HUES48 (cell line): ENCODE results near the gene BMAL1.
A peak's percentile ranks its signal among the peaks of the same experiment; 100 is the strongest.

Source experiments
- H3K27ac ChIP-seq: one replicate; pipeline ENCODE4 v1.7.0; 2013; ENCODE audit warnings: low read depth, low read length, inconsistent platforms
- H3K27me3 ChIP-seq: 2 replicates; pipeline ENCODE4 v1.6.1; 2013; ENCODE audit warnings: mild to moderate bottlenecking, low read length; ENCODE audit not compliant: control insufficient read depth, insufficient read depth
- H3K36me3 ChIP-seq: 2 replicates; pipeline ENCODE4 v1.6.1; 2013; ENCODE audit warnings: low read length; ENCODE audit not compliant: control insufficient read depth, insufficient read depth
- H3K4me1 ChIP-seq: 2 replicates; pipeline ENCODE4 v1.6.1; 2013; ENCODE audit warnings: mild to moderate bottlenecking, low read length; ENCODE audit not compliant: control insufficient read depth, insufficient read depth
- H3K4me3 ChIP-seq: 2 replicates; pipeline ENCODE4 v1.5.1; 2013; ENCODE audit warnings: mild to moderate bottlenecking, low read depth, low read length
- H3K9ac ChIP-seq: 2 replicates; pipeline ENCODE4 v1.6.1; 2013; ENCODE audit warnings: mild to moderate bottlenecking, low read depth, low read length, moderate library complexity
- H3K9me3 ChIP-seq: 2 replicates; pipeline ENCODE4 v1.6.1; 2013; ENCODE audit warnings: low read length; ENCODE audit not compliant: control insufficient read depth, insufficient read depth

The BMAL1 gene

DNA sequence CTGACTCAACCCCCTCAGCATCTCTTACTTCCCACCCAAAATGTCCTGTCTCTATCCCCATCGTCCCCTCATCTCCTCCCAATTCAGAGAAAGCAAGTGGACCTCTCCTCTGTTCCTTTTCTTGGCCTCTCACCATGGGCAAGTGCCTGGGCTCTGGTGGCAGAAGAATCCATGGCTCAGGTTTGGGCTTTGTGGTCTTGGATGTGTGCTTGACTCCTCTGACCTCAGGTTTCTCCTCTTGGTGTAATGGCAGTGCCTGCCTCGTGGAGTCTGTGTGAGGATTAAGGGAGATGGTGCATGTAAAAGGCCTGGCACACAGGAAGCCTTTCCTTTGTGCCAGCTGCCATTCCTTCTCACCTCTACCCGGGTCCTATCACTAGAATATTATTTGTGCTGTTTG is 3.2 kb downstream of the BMAL1 start:
- no peaks in the 10 kb centered on the region for H3K9me3 ChIP-seq
- H3K4me1 ChIP-seq, result peaks cover 23% of the 10 kb centered on the region
- peaks cover 44% of the 10 kb centered on the region for H3K27me3 ChIP-seq

DNA sequence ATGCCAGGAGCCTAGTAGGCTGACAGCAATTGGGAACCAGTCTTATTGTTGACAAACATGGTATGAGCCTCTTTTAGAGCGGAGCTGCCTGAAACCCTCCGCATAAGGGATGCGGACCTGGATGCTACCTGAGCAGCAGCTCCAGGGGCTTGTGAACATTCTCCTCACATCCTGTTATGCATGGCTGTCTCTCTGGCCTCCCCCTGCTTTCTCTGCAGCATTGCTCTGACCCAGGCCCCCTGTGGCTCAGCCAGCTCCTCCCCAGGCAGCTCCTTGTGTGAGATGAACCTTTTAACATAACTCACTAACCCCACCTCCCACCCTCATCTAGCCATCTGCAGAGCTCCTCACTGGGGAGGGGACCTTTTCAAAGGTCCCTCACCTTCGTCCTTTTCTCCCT is 6.0 kb downstream of the BMAL1 start:
- peak overlapping the region; percentile 70 for H3K27ac ChIP-seq
- H3K27me3 ChIP-seq, result peaks cover 29% of the 10 kb centered on the region
- H3K36me3 ChIP-seq, result no peaks in the 10 kb centered on the region
- peaks cover 20% of the 10 kb centered on the region for H3K4me1 ChIP-seq
- H3K9me3 ChIP-seq, result no peaks in the 10 kb centered on the region
- no peak overlapping the region for H3K9ac ChIP-seq
- H3K4me3 ChIP-seq, result no peak overlapping the region

More for the DNA sequence above, 3.2 kb downstream of the BMAL1 start:
- Histone ChIP-seq H3K4me3 (no peak overlapping the region), H3K27ac (no peak overlapping the region), H3K36me3 (no peaks in the 10 kb centered on the region), H3K9ac (no peak overlapping the region)

DNA sequence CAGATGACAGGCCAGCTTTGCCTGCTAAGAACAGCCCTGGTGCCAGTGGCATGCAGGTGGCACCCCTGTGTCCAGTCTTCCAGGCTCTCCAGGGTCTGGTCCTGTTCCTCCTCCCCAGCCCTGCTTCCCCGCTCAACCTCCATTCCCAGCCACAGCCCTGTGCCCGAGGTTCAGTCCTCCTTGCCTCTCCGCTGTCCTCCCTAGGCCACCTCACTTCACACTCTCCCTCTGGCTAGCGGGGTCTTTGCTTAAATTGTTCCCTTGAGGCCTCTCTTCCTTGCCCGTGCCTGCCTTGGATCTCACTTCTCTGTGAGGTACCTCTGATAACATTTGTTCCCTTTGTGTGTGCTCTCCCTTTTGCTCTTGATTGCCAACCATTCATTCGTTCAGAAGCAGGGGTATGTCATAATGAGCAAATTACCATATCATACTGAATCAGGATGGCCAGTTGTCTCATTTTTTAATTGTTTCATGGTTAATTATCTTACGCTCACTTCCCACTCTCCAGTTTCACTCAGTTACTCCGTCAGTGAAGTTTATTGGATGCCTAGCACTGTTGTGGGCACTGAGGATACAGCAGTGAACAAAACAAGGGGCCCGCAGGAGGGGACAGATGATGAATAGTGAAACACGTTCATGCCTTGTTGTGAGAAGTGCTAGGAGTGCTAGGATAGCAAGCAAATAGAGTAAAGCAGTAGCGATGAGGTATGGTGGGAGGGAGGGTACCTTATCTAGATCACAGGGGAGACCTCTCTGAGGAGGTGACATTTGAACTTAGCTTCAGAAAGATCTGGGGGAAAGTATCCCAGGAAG is 7.4 kb downstream of the BMAL1 start:
- no peaks in the 10 kb centered on the region for H3K9me3 ChIP-seq
- H3K4me3 ChIP-seq, result no peak overlapping the region
- peaks cover 15% of the 10 kb centered on the region for H3K27me3 ChIP-seq
- no peak overlapping the region for H3K9ac ChIP-seq
- no peaks in the 10 kb centered on the region for H3K36me3 ChIP-seq
- H3K27ac ChIP-seq, result no peak overlapping the region
- H3K4me1 ChIP-seq, result peaks cover 12% of the 10 kb centered on the region

DNA sequence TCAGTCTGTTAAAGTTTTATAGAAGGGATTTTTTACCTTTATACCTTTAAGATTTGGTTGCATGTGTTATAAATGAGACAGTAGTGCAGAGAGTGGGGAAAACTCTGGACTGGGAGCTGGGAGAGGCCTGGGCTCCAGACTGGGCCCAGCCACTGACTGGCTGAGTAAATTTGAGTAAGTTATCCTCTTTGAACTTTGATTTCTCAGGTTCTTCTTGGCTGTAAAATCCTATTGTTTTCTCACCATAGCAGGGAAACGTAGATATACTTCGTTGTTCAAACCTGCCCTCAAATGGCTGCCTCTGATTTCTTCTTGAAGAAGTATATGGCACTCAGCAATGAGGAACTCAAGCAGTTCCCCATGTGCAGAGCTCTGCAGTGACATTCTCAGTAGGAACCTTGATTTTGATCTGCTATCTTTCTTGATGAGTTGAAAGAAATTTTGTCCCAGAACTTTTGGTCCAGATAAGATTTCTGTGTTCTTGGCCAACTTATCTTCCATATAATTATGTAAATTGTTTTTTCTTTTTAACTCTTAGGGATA is 8.8 kb downstream of the BMAL1 start:
- Histone ChIP-seq H3K9ac (no peak overlapping the region), H3K36me3 (no peaks in the 10 kb centered on the region), H3K4me3 (no peak overlapping the region), H3K4me1 (peaks cover 12% of the 10 kb centered on the region), H3K27me3 (0 out of 2 replicates have a peak, but pooled peaks cover 2% of the 10 kb centered on the region), H3K27ac (no peak overlapping the region), H3K9me3 (no peaks in the 10 kb centered on the region)

DNA sequence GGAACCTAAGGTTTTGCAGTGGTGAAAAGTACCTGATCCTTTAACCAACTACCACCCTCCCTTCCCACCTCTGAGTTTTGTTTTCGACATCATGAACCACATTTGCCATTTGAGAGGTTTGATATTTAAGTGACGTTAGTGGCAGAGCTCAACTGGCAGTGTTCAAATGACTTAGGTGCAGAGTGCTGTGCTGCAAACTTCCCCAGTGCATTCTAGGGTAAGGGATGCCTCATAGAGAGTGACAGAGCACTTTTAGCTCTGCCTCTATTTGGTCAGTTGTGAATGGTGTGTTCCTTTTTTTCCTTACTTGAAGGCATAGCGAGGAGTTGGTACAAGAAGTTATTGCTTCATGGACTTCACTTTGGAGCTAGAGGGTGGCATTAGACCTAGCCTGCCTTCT is 9.4 kb downstream of the BMAL1 start:
- Histone ChIP-seq H3K36me3 (no peaks in the 10 kb centered on the region), H3K4me1 (peaks cover 12% of the 10 kb centered on the region), H3K9me3 (no peaks in the 10 kb centered on the region), H3K27me3 (no peaks in the 10 kb centered on the region), H3K9ac (no peak overlapping the region), H3K27ac (no peak overlapping the region), H3K4me3 (no peak overlapping the region)

DNA sequence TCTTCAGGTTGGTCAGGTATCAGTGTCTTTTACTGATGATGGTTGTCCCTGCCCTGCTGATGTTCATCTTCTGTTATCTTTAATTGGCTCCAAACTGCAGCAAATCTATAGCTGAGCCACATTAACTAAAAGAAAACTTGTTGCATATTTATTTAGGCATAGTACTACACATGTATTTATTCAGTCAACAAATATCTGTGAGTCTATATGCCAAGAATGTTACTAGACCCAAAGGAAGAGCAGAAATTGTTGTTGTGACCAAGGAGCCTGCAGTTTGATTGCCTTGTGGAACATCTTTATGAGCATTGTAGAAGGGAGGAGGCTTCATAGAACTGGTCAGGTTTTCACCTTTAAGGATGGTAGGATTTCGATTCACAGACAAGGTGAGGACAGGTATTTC is 10.1 kb downstream of the BMAL1 start:
- H3K27ac ChIP-seq, result no peak overlapping the region
- no peaks in the 10 kb centered on the region for H3K36me3 ChIP-seq
- H3K4me1 ChIP-seq, result peaks cover 12% of the 10 kb centered on the region
- H3K4me3 ChIP-seq, result no peak overlapping the region
- no peaks in the 10 kb centered on the region for H3K27me3 ChIP-seq
- H3K9me3 ChIP-seq, result no peaks in the 10 kb centered on the region
- no peak overlapping the region for H3K9ac ChIP-seq

DNA sequence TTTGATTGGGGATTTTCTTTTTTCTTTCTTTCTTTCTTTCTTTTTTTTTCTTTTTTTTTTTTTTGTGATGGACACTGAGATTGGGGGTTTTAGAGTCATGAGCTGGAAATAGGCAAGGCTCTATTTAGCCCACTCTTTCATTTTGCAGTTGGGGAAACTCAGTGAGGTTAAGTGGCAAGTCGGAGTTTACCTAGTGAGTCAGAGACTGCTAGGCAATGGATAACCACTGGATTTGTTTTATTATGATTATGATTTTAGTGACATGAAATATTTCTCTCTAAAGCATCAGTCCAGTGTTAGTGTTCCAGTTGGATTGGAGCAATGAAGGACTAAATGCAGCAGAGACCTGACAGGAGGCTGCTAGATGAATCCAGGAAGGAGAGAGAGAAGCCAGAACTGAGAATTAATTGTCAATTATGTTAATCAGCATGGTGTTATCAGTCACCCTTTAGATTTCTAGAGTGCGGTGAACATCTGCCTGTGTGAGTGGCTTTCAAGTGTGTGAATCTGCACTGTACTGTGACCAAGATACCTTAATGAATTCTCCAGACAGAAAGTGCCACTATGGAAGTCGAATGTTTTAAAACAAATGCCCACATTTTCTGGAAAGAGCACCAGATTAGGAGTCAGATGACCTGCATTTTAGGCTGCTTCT is 10.9 kb downstream of the BMAL1 start:
- Histone ChIP-seq H3K9me3 (no peaks in the 10 kb centered on the region), H3K4me3 (no peak overlapping the region), H3K27me3 (no peaks in the 10 kb centered on the region), H3K36me3 (no peaks in the 10 kb centered on the region), H3K4me1 (peaks cover 7% of the 10 kb centered on the region), H3K9ac (no peak overlapping the region), H3K27ac (no peak overlapping the region)

DNA sequence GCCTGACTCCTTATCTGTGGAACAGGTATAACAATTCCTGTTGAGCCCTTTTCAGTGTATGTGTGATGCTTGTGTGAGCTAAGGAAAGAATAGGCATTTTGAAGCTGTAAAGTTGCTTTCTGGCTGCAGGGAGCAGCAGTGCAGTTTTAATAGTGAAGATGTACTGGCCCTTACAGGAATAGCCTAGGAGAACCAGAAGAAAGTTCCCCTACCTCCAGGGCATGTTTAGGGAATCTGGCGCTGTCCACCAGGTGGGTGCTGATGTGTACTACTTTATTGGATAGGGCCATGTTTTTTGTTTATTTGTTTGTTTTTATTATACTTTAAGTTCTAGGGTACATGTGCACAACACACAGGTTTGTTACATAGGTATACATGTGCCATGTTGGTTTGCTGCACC is 11.5 kb downstream of the BMAL1 start:
- H3K4me1 ChIP-seq, result 0 out of 2 replicates have a peak, but pooled peaks cover 3% of the 10 kb centered on the region
- H3K27ac ChIP-seq, result no peak overlapping the region
- no peaks in the 10 kb centered on the region for H3K36me3 ChIP-seq
- H3K27me3 ChIP-seq, result no peaks in the 10 kb centered on the region
- H3K9me3 ChIP-seq, result no peaks in the 10 kb centered on the region
- no peak overlapping the region for H3K4me3 ChIP-seq
- no peak overlapping the region for H3K9ac ChIP-seq

DNA sequence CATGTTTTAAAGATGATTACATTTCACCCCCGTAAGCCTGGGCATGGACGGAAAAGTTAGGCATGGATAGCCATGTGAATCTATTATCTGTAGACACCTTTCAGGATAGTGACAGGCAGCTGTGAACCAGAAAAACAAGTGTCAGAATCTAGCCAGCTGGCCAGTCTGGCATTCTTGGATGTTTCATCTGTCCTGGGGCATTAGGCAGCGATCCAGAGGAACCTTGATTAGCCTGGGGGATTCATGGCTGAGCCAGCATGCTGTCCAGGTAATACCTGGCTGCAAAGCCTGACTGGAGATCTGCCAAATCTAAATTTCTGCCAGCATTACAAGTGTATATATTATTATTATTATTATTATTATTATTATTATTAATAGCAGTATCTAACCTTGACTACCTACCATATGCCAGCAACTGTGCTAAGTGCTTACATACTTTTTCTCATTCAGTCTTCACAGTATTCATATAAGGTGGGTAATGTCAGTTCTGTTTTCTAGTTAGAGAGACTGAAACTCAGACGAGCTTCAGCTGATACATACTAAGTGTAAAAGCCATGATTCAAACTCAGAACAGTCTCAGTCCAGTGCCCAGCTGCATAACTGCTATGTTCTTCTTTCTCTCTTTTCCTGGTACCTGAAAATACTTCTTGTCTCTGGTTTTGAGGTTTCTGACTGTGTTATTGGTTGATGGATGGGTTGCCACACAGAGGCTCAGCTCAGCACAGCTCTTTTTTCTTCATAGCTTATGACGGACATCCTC is 12.8 kb downstream of the BMAL1 start:
- no peak overlapping the region for H3K27ac ChIP-seq
- no peaks in the 10 kb centered on the region for H3K9me3 ChIP-seq
- no peaks in the 10 kb centered on the region for H3K27me3 ChIP-seq

DNA sequence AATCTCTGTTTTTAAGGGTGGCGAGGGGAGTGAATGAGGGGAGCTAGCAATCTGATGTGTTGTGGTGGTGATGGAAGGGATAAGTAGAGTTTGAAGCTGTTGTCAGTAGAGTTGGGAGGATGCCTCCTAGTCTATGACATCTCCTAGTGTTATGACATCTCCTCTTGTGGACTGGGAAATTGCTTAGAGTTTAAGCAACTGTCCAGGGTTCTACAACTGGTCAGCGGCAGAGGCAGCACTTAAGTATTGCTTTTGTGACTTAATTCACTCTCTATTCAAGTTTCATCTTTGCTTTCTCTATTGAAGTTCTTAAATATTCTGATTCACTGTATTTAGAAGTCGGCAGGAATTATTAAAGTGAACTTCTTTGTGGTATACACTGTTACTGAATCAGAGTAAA is 13.8 kb downstream of the BMAL1 start:
- no peak overlapping the region for H3K9ac ChIP-seq

More for the DNA sequence above, 12.8 kb downstream of the BMAL1 start:
- H3K9ac ChIP-seq, result no peak overlapping the region
- H3K4me3 ChIP-seq, result no peak overlapping the region
- H3K36me3 ChIP-seq, result no peaks in the 10 kb centered on the region
- H3K4me1 ChIP-seq, result no peaks in the 10 kb centered on the region

More for the DNA sequence above, 13.8 kb downstream of the BMAL1 start:
- Histone ChIP-seq H3K27ac (no peak overlapping the region), H3K9me3 (no peaks in the 10 kb centered on the region), H3K27me3 (no peaks in the 10 kb centered on the region), H3K4me1 (no peaks in the 10 kb centered on the region), H3K36me3 (no peaks in the 10 kb centered on the region), H3K4me3 (no peak overlapping the region)
